GM12878 (cell line): ENCODE data around the gene SPPL3. TPM values are rescaled to one million over a fixed set of nuclear protein-coding genes. Genes with fewer than 3 reads are reported as not detected.

Source experiments
- ATAC-seq: fragments of 200-7000 bp; cut with Tn5 transposase; 3 replicates; pipeline ENCODE4 v1.9.1; 2020; ENCODE audit warnings: mild to moderate bottlenecking, moderate library complexity
- BruUV-seq: library from RNA; stranded (reverse); fragments of 400-500 nt; replicated peaks from 2 replicates; lab custom pipeline; 2021; lab: Mats Ljungman, UMichigan
- CTCF ChIA-PET: fragments of 300-600 bp; sonication (Branson Sonifier 250); formaldehyde crosslinking; extraction: SDS; loops from one replicate; lab custom pipeline; 2021; ENCODE audit warnings: inconsistent platforms; lab: Yijun Ruan, JAX
- POLR2A ChIA-PET: fragments of 350-600 bp; formaldehyde crosslinking; extraction: SDS; loops from one replicate; lab custom pipeline; 2021; ENCODE audit warnings: inconsistent platforms; lab: Charles Lee
- RAD21 ChIA-PET: fragments of 300-600 bp; sonication (Branson Sonifier 250); formaldehyde crosslinking; loops from one replicate; lab custom pipeline; 2023; ENCODE audit warnings: antibody characterized with exemption; ENCODE audit not compliant: unreplicated experiment; lab: Charles Lee
- SMC1A ChIA-PET: fragments of 300-600 bp; sonication (Branson Sonifier 250); formaldehyde crosslinking; loops from one replicate; lab custom pipeline; 2023; ENCODE audit not compliant: unreplicated experiment, uncharacterized antibody; lab: Charles Lee
- DNase-seq: peaks from one replicate; pipeline ENCODE4 v3.0.0-alpha.2; 2011; ENCODE audit warnings: low read depth, low spot score
- FAIRE-seq: peaks from 3 replicates; lab custom pipeline; 2011; peaks lifted over from hg19 to GRCh38; lab: Jason Lieb, UNC
- H2AFZ ChIP-seq: 2 replicates; pipeline ENCODE4 v1.6.0; 2011; ENCODE audit warnings: low read depth, low read length, control low read depth; ENCODE audit not compliant: control insufficient read depth
- H3K27ac ChIP-seq: 2 replicates; pipeline ENCODE4 v1.5.1; 2011; ENCODE audit warnings: control low read depth; ENCODE audit not compliant: control insufficient read depth, insufficient read depth
- H3K27me3 ChIP-seq, 2 experiments: replicated peaks in 1 of 2; 2 replicates each; pipeline versions ENCODE4 v1.6.0 to v1.6.1; 2011; ENCODE audit warnings: low read length in 1 of 2; ENCODE audit not compliant: control insufficient read depth in 2 of 2, insufficient read depth in 2 of 2
- H3K36me3 ChIP-seq, 2 experiments: 2 replicates each; pipeline ENCODE4 v1.5.1; 2011; ENCODE audit warnings: low read length in 1 of 2; ENCODE audit not compliant: control insufficient read depth in 2 of 2, insufficient read depth in 2 of 2
- H3K4me1 ChIP-seq: 2 replicates; pipeline ENCODE4 v1.6.1; 2011; ENCODE audit warnings: mild to moderate bottlenecking, low read length, moderate library complexity, mixed read lengths; ENCODE audit not compliant: control insufficient read depth, insufficient read depth
- H3K4me2 ChIP-seq: 2 replicates; pipeline ENCODE4 v1.6.0; 2011; ENCODE audit warnings: control low read depth; ENCODE audit not compliant: control insufficient read depth, insufficient read depth
- H3K4me3 ChIP-seq: fragments of 200-600 bp; sonication (generic); 2 replicates; pipeline ENCODE4 v1.5.1; 2016
- H3K79me2 ChIP-seq: 2 replicates; pipeline ENCODE4 v1.6.0; 2011; ENCODE audit warnings: low read length; ENCODE audit not compliant: control insufficient read depth, insufficient read depth
- H3K9ac ChIP-seq: 2 replicates; pipeline ENCODE4 v1.8.0; 2011; ENCODE audit warnings: low read length, control low read depth, mixed read lengths; ENCODE audit not compliant: control insufficient read depth, insufficient read depth
- H3K9me3 ChIP-seq: replicated peaks from 3 replicates; pipeline ENCODE4 v1.5.1; 2011; ENCODE audit warnings: mild to moderate bottlenecking, low read length; ENCODE audit not compliant: control insufficient read depth, insufficient read depth
- H4K20me1 ChIP-seq: 2 replicates; pipeline ENCODE4 v1.6.0; 2011; ENCODE audit not compliant: control insufficient read depth, insufficient read depth
- BACH1 ChIP-seq: fragments of 450-650 bp; IDR thresholded peaks from 2 replicates; pipeline ENCODE4 v1.6.1; 2017; ENCODE audit warnings: mild to moderate bottlenecking, borderline replicate concordance
- CREB1 ChIP-seq: IDR thresholded peaks from 2 replicates; pipeline ENCODE4 v1.6.1; 2012; ENCODE audit warnings: low read depth, mild to moderate bottlenecking, inconsistent platforms
- DPF2 ChIP-seq: fragments of 450-650 bp; IDR thresholded peaks from 2 replicates; pipeline ENCODE4 v1.6.1; 2017; ENCODE audit warnings: mild to moderate bottlenecking
- E2F4 ChIP-seq: IDR thresholded peaks from 2 replicates; pipeline ENCODE4 v1.6.1; 2012; ENCODE audit warnings: low read depth, low read length, improper control_type of control experiment
- GABPA ChIP-seq: IDR thresholded peaks from 2 replicates; pipeline ENCODE4 v1.6.1; 2014; ENCODE audit warnings: antibody characterized with exemption, low read depth, mild to moderate bottlenecking, inconsistent platforms
- MTA2 ChIP-seq: fragments of 450-650 bp; IDR thresholded peaks from 2 replicates; pipeline ENCODE4 v1.6.1; 2016; ENCODE audit warnings: low read depth, mild to moderate bottlenecking, moderate library complexity
- MTA3 ChIP-seq: IDR thresholded peaks from 2 replicates; pipeline ENCODE4 v1.6.1; 2012; ENCODE audit warnings: low read length, inconsistent platforms, borderline replicate concordance
- NFIC ChIP-seq: IDR thresholded peaks from 2 replicates; pipeline ENCODE4 v1.6.1; 2012; ENCODE audit warnings: low read depth, mild to moderate bottlenecking, inconsistent platforms, low read length, moderate library complexity
- NR2C1 ChIP-seq: fragments of 450-650 bp; IDR thresholded peaks from 2 replicates; pipeline ENCODE4 v1.6.1; 2017; ENCODE audit warnings: antibody characterized with exemption, mild to moderate bottlenecking, moderate library complexity
- PAX5 ChIP-seq: IDR thresholded peaks from 2 replicates; pipeline ENCODE4 v1.6.1; 2011; ENCODE audit warnings: low read depth, low read length, borderline replicate concordance
- POLR2A ChIP-seq: IDR thresholded peaks from 2 replicates; pipeline ENCODE4 v1.6.1; 2011; ENCODE audit warnings: low read depth, mild to moderate bottlenecking, low read length
- SMC3 ChIP-seq: IDR thresholded peaks from 2 replicates; pipeline ENCODE4 v1.6.1; 2011; ENCODE audit warnings: low read length, improper control_type of control experiment, borderline replicate concordance
- SP1 ChIP-seq: IDR thresholded peaks from one replicate; pipeline ENCODE4 v1.6.1; 2011; ENCODE audit warnings: low read depth, low read length
- TAF1 ChIP-seq: IDR thresholded peaks from 2 replicates; pipeline ENCODE4 v1.6.1; 2011; ENCODE audit warnings: mild to moderate bottlenecking, low read depth, low read length, borderline replicate concordance
- TCF7 ChIP-seq: IDR thresholded peaks from 2 replicates; pipeline ENCODE4 v1.6.1; 2014; ENCODE audit warnings: antibody characterized with exemption, borderline replicate concordance
- YY1 ChIP-seq: IDR thresholded peaks from 2 replicates; pipeline ENCODE4 v1.6.1; 2011; ENCODE audit warnings: low read depth, mild to moderate bottlenecking, low read length
- ZNF384 ChIP-seq: IDR thresholded peaks from 2 replicates; pipeline ENCODE4 v1.6.1; 2012; ENCODE audit warnings: low read depth, mild to moderate bottlenecking, low read length, improper control_type of control experiment, borderline replicate concordance
- ZNF622 ChIP-seq: fragments of 450-650 bp; IDR thresholded peaks from 2 replicates; pipeline ENCODE4 v1.6.1; 2017; ENCODE audit warnings: mild to moderate bottlenecking, inconsistent platforms
- WGBS: methylation state at CpG from one replicate; pipeline ENCODE4 v1.1.6; 2016; ENCODE audit warnings: low lambda C conversion rate; ENCODE audit not compliant: insufficient replicate concordance, insufficient coverage; ENCODE audit errors: missing lambda C conversion rate; 5-methylcytosine and 5-hydroxymethylcytosine counted together
- in situ Hi-C: fragments of 300-500 bp; cut with MboI; formaldehyde crosslinking; loops from 9 replicates; pipeline ENCODE4 v1.14.3; 2018; ENCODE audit warnings: mixed read lengths
- intact Hi-C: fragments of 100-400 bp; cut with micrococcal nuclease; formaldehyde crosslinking; loops from one replicate; pipeline ENCODE4 v1.14.2; 2022; ENCODE audit not compliant: unreplicated experiment
- polyA plus RNA-seq, 11 experiments: library from polyadenylated mRNA; depleted of rRNA in 4 of 11; unstranded in 6 of 11; stranded (reverse) in 5 of 11; fragments of >200 nt; fragmentation: Nextera tagmentation in 4 of 11; fragmentation: Illumina TruSeq in 1 of 11; extraction: Ambion mirVana in 4 of 11; extraction: Trizol in 1 of 11; gene quantifications; 1 replicate in 1 of 11; 2 replicates in 10 of 11; pipeline versions ENCODE4 v1.2.1 to v1.2.3, GENCODE V29; 2011 to 2016; ENCODE audit warnings: inconsistent platforms in 2 of 11, missing spikeins in 2 of 11, low read depth in 1 of 11
- total RNA-seq, 4 experiments: library from RNA; depleted of rRNA in 3 of 4; stranded (reverse); fragments of >200 nt in 3 of 4; fragmentation: Illumina TruSeq in 1 of 4; extraction: Trizol in 1 of 4; gene quantifications; 2 replicates each; pipeline versions ENCODE4 v1.2.1 to v1.2.3, GENCODE V29; 2013 to 2021
- TF ChIP-seq, protein P1 (sequence below): fragments of 450-650 bp; IDR thresholded peaks from 2 replicates; pipeline ENCODE4 v1.6.1; 2016; ENCODE audit warnings: mild to moderate bottlenecking, moderate library complexity, borderline replicate concordance
- TF ChIP-seq, protein P2 (sequence below): IDR thresholded peaks from 2 replicates; pipeline ENCODE4 v1.6.1; 2011; ENCODE audit warnings: low read depth, low read length, improper control_type of control experiment, borderline replicate concordance

SPPL3 gene
- total and polyA plus RNA-seq, 10 of the 15 experiments (the other 5 are each of a cell fraction or from before 2014, with no cell fraction given), result 4.3 to 45.5 (median 11.7) TPM

- intact Hi-C loops (no loop called here), in situ Hi-C loops (no loop called here)
- ChIA-PET POLR2A (no interaction called here), CTCF (interaction anchor here (0.6 to 1.0 kb wide), 3 partner anchors 11 to 286 kb away, joined by 3 read pairs; no protein-coding TSS in a partner anchor), RAD21 (no interaction called here), SMC1A (interaction anchor here (0.5 to 1.9 kb wide), 2 partner anchors 32 to 428 kb away, joined by 3 to 4 read pairs; no protein-coding TSS in a partner anchor)
- FAIRE-seq (no peak), DNase-seq (no peak), ATAC-seq (no peak)
- H3K79me2 ChIP-seq, result no peaks in the 10 kb centered on the region
- H3K27me3 ChIP-seq, result no peaks in the 10 kb centered on the region; a peak in 2 of 4 replicates
- 84% methylated on average over 8 of the region's 9 CpGs for WGBS
- H3K9me3 ChIP-seq, result no peaks in the 10 kb centered on the region
- no peaks in the 10 kb centered on the region for H4K20me1 ChIP-seq
- no peak overlapping the region for H3K9ac ChIP-seq
- no peaks in the 10 kb centered on the region for H3K36me3 ChIP-seq
- no peak overlapping the region for H2AFZ ChIP-seq
- no peak overlapping the region for H3K27ac ChIP-seq
- TF ChIP-seq CREB1, result no peak
- TF ChIP-seq NR2C1, result no peak
- TF ChIP-seq, protein P1, sequence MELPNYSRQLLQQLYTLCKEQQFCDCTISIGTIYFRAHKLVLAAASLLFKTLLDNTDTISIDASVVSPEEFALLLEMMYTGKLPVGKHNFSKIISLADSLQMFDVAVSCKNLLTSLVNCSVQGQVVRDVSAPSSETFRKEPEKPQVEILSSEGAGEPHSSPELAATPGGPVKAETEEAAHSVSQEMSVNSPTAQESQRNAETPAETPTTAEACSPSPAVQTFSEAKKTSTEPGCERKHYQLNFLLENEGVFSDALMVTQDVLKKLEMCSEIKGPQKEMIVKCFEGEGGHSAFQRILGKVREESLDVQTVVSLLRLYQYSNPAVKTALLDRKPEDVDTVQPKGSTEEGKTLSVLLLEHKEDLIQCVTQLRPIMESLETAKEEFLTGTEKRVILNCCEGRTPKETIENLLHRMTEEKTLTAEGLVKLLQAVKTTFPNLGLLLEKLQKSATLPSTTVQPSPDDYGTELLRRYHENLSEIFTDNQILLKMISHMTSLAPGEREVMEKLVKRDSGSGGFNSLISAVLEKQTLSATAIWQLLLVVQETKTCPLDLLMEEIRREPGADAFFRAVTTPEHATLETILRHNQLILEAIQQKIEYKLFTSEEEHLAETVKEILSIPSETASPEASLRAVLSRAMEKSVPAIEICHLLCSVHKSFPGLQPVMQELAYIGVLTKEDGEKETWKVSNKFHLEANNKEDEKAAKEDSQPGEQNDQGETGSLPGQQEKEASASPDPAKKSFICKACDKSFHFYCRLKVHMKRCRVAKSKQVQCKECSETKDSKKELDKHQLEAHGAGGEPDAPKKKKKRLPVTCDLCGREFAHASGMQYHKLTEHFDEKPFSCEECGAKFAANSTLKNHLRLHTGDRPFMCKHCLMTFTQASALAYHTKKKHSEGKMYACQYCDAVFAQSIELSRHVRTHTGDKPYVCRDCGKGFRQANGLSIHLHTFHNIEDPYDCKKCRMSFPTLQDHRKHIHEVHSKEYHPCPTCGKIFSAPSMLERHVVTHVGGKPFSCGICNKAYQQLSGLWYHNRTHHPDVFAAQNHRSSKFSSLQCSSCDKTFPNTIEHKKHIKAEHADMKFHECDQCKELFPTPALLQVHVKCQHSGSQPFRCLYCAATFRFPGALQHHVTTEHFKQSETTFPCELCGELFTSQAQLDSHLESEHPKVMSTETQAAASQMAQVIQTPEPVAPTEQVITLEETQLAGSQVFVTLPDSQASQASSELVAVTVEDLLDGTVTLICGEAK, result no peak
- no peak for TF ChIP-seq ZNF384
- no peak for TF ChIP-seq DPF2
- no peak for TF ChIP-seq GABPA
- no peak for TF ChIP-seq NFIC
- TF ChIP-seq SMC3, result no peak
- TF ChIP-seq SP1, result no peak
- no peak for TF ChIP-seq TCF7
- TF ChIP-seq BACH1, result no peak
- TF ChIP-seq ZNF622, result no peak
- TF ChIP-seq MTA3, result no peak
- TF ChIP-seq TAF1, result no peak
- TF ChIP-seq POLR2A, result no peak
- TF ChIP-seq PAX5, result no peak
- TF ChIP-seq MTA2, result no peak
- TF ChIP-seq, protein P2, sequence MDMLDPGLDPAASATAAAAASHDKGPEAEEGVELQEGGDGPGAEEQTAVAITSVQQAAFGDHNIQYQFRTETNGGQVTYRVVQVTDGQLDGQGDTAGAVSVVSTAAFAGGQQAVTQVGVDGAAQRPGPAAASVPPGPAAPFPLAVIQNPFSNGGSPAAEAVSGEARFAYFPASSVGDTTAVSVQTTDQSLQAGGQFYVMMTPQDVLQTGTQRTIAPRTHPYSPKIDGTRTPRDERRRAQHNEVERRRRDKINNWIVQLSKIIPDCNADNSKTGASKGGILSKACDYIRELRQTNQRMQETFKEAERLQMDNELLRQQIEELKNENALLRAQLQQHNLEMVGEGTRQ, result no peak
- TF ChIP-seq YY1, result no peak
- no peak for TF ChIP-seq E2F4
- BruUV-seq, result no TSS peak
- H3K4me1 ChIP-seq, result no peaks in the 10 kb centered on the region; the same call in 1 of the 2 replicates
- H3K4me2 ChIP-seq, result no peak overlapping the region
- H3K4me3 ChIP-seq, result no peak overlapping the region
These were observed 28.9 kb upstream of the SPPL3 start for GRCh38 chr12:120932956-120933526.
